Bronchial epithelial cell (primary cell): ENCODE results near the gene SLC41A3. TPM values are rescaled to one million over a fixed set of nuclear protein-coding genes. Genes with fewer than 3 reads are reported as not detected.

Experiments
- DNase-seq: peaks from one replicate; pipeline ENCODE4 v3.0.0-alpha.2; 2010; ENCODE audit warnings: low read depth
- FAIRE-seq: peaks from 2 replicates; lab custom pipeline; 2011; peaks lifted over from hg19 to GRCh38; lab: Jason Lieb, UNC
- H3K27me3 ChIP-seq: 2 replicates; pipeline ENCODE4 v1.5.1; 2011; ENCODE audit warnings: low read length; ENCODE audit not compliant: control insufficient read depth, insufficient read depth
- H3K36me3 ChIP-seq: 2 replicates; pipeline ENCODE4 v1.5.1; 2011; ENCODE audit warnings: low read length; ENCODE audit not compliant: control insufficient read depth, insufficient read depth
- H3K4me3 ChIP-seq: 2 replicates; pipeline ENCODE4 v1.5.1; 2011; ENCODE audit warnings: mild to moderate bottlenecking, low read depth, low read length, control low read depth
- total RNA-seq: library from RNA; depleted of rRNA; stranded (reverse); fragments of >200 nt; gene quantifications from 2 replicates; pipeline ENCODE4 v1.2.1, GENCODE V29; 2014
- TF ChIP-seq, protein P1 (sequence below): IDR thresholded peaks from 2 replicates; pipeline ENCODE4 v1.5.1; 2011; ENCODE audit warnings: mild to moderate bottlenecking, moderate library complexity, low read length, control low read depth, inconsistent platforms; ENCODE audit not compliant: insufficient read depth, severe bottlenecking

SLC41A3 gene
- total RNA-seq, 1 donor from 2014 or later = 61.6 TPM

GRCh38 chr3:126025862-126026261, 58.1 kb downstream of the SLC41A3 start:
- Histone ChIP-seq H3K4me3 (no peak overlapping the region), H3K27me3 (no peaks in the 10 kb centered on the region), H3K36me3 (peaks cover 4% of the 10 kb centered on the region)
- DNase-seq (no peak), FAIRE-seq (no peak)
- TF ChIP-seq, protein P1, sequence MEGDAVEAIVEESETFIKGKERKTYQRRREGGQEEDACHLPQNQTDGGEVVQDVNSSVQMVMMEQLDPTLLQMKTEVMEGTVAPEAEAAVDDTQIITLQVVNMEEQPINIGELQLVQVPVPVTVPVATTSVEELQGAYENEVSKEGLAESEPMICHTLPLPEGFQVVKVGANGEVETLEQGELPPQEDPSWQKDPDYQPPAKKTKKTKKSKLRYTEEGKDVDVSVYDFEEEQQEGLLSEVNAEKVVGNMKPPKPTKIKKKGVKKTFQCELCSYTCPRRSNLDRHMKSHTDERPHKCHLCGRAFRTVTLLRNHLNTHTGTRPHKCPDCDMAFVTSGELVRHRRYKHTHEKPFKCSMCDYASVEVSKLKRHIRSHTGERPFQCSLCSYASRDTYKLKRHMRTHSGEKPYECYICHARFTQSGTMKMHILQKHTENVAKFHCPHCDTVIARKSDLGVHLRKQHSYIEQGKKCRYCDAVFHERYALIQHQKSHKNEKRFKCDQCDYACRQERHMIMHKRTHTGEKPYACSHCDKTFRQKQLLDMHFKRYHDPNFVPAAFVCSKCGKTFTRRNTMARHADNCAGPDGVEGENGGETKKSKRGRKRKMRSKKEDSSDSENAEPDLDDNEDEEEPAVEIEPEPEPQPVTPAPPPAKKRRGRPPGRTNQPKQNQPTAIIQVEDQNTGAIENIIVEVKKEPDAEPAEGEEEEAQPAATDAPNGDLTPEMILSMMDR = no peak

GRCh38 chr3:126025116-126025729, 58.7 kb downstream of the SLC41A3 start:
- no peak overlapping the region for H3K4me3 ChIP-seq
- TF ChIP-seq, protein P1 = no peak
- peaks cover 4% of the 10 kb centered on the region for H3K36me3 ChIP-seq
- no peak for DNase-seq
- FAIRE-seq = no peak
- no peaks in the 10 kb centered on the region for H3K27me3 ChIP-seq

DNA sequence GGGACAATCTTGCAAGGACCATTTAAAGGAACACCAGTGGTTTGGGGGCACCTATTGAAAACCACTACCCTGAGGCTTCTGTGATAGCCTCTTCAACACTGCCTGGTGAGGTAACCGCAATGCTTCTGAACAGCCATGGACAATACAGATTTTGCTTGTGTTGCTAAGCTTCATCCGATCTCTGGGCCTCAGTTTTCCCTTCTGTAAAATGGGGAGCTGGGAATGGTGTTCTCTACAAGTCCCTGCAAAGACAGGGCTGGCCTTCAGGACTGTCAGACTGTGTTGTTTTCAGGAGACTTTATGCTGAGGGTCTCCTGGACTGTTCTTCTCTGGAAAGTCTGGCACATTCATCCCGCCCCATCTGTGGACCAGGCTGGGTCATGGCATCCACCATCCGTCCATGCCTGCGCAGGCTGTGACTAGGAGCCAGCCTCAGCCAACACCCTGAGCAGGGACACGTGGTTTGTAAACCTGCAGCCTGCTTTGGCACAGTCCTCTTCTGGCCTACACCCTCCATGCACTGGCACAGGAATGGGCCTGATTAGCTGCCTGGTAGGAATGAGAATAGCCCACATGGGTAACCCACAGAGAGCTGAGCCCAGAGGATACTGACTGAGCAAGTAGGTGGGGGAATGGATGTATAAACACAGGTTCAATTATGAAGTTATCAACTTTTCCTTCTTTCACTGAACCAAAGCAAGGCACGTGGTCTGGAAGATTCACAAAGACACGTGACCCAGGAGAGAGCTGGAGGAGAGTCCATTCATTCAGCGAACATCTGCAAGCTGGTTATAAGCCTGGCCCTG, 59.7 kb downstream of the SLC41A3 start:
- peaks cover 4% of the 10 kb centered on the region for H3K36me3 ChIP-seq
- DNase-seq = no peak
- TF ChIP-seq, protein P1 = no peak
- peak; percentile 23 for FAIRE-seq
- H3K27me3 ChIP-seq = no peaks in the 10 kb centered on the region
- no peak overlapping the region for H3K4me3 ChIP-seq

DNA sequence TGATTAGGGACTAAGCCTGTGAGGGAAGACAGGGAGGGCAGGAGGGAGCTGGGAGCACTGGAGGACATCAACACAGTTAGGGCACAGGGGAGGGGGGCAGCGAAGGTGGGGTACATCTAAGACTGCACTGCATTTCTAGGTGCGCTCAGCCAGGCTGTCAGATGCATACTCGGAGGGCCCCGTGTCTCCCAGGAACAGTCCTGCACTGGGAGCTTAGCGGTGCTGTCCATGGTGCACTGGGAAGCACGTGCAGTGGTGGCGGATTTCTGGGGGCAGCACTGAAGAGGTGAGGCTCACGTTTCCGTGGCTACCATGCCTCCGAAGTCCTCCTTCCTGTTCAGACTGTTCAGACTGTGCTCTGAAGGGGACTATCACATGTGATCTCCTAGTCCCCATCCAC, 60.5 kb downstream of the SLC41A3 start:
- H3K4me3 ChIP-seq = no peak overlapping the region
- no peaks in the 10 kb centered on the region for H3K27me3 ChIP-seq
- DNase-seq = no peak
- peaks cover 4% of the 10 kb centered on the region for H3K36me3 ChIP-seq
- TF ChIP-seq, protein P1 = no peak
- no peak for FAIRE-seq

- H3K27me3 ChIP-seq = no peaks in the 10 kb centered on the region
- H3K36me3 ChIP-seq = peaks cover 4% of the 10 kb centered on the region
Observed at GRCh38 chr3:126022741-126023359, 61.1 kb downstream of the SLC41A3 start.

More at GRCh38 chr3:126022741-126023359, 61.1 kb downstream of the SLC41A3 start:
- TF ChIP-seq, protein P1 = no peak
- no peak overlapping the region for H3K4me3 ChIP-seq
- no peak for DNase-seq
- peak; percentile 47 for FAIRE-seq
